K562 (cell line): Measurements from ENCODE around the gene THOP1. TPM values are rescaled to one million over a fixed set of nuclear protein-coding genes. Genes with fewer than 3 reads are reported as not detected.

Source experiments
- ATAC-seq: fragments of 200-7000 bp; cut with Tn5 transposase; 3 replicates; pipeline ENCODE4 v1.9.1; 2020; ENCODE audit warnings: moderate library complexity
- BruUV-seq: library from RNA; stranded (reverse); fragments of 400-500 nt; replicated peaks from 2 replicates; lab custom pipeline; 2021; lab: Mats Ljungman, UMichigan
- CTCF ChIA-PET: fragments of 300-600 bp; formaldehyde crosslinking; extraction: SDS; loops from one replicate; lab custom pipeline; 2021; ENCODE audit warnings: low intra/inter-chr PET ratio; lab: Yijun Ruan, JAX
- POLR2A ChIA-PET: fragments of 300-600, 350-650 bp; sonication (Branson Sonifier 250); formaldehyde crosslinking; extraction: SDS; loops from one replicate; lab custom pipeline; 2021; ENCODE audit warnings: antibody characterized with exemption, inconsistent platforms; lab: Yijun Ruan, JAX
- DNase-seq, 4 experiments: peaks; one replicate each; pipeline versions ENCODE4 v3.0.0 to v3.0.0-alpha.2; 2011 to 2018; ENCODE audit warnings: low spot score in 3 of 4, mixed read lengths in 3 of 4; ENCODE audit errors: extremely low read depth in 1 of 4
- FAIRE-seq: peaks from 2 replicates; lab custom pipeline; 2011; peaks lifted over from hg19 to GRCh38; lab: Jason Lieb, UNC
- H2AFZ ChIP-seq: 2 replicates; pipeline ENCODE4 v1.6.0; 2011; ENCODE audit warnings: low read depth, low read length, control low read depth, inconsistent platforms
- H3K27ac ChIP-seq: fragments of 200-600 bp; 3 replicates; pipeline ENCODE4 v1.8.0; 2011; ENCODE audit warnings: low read depth, mild to moderate bottlenecking, control low read depth, inconsistent platforms, low read length, moderate library complexity, mixed read lengths; ENCODE audit errors: extremely low read depth
- H3K27me3 ChIP-seq, 2 experiments: fragments of 300-600 bp in 1 of 2; 2 replicates in 1 of 2; 3 replicates in 1 of 2; pipeline versions ENCODE4 v1.6.0 to v1.8.0; 2011; ENCODE audit warnings: inconsistent platforms in 2 of 2, low read length in 2 of 2, mild to moderate bottlenecking in 1 of 2, mixed read lengths in 1 of 2, moderate library complexity in 1 of 2; ENCODE audit not compliant: control insufficient read depth in 2 of 2, insufficient read depth in 2 of 2
- H3K36me3 ChIP-seq: fragments of 300-600 bp; 3 replicates; pipeline ENCODE4 v1.8.0; 2011; ENCODE audit warnings: mild to moderate bottlenecking, low read length, inconsistent platforms; ENCODE audit not compliant: control insufficient read depth, insufficient read depth
- H3K4me1 ChIP-seq, 2 experiments: fragments of 200-600 bp in 1 of 2; replicated peaks in 1 of 2; 2 replicates in 1 of 2; 3 replicates in 1 of 2; pipeline versions ENCODE4 v1.5.1 to v1.8.0; 2011; ENCODE audit warnings: inconsistent platforms in 2 of 2, low read length in 2 of 2, mild to moderate bottlenecking in 1 of 2, mixed read lengths in 1 of 2, moderate library complexity in 1 of 2; ENCODE audit not compliant: control insufficient read depth in 2 of 2, insufficient read depth in 2 of 2
- H3K4me2 ChIP-seq: 2 replicates; pipeline ENCODE4 v1.6.1; 2011; ENCODE audit warnings: low read length, control low read depth, inconsistent platforms, mixed read lengths; ENCODE audit not compliant: insufficient read depth
- H3K4me3 ChIP-seq: fragments of 200-600 bp; sonication (generic), shearing (Covaris generic); 2 replicates; pipeline ENCODE4 v1.5.1; 2016; ENCODE audit warnings: control low read depth, inconsistent platforms
- H3K79me2 ChIP-seq: fragments of 200-600 bp; 3 replicates; pipeline ENCODE4 v1.8.0; 2011; ENCODE audit warnings: low read length, inconsistent platforms; ENCODE audit not compliant: control insufficient read depth, insufficient read depth
- H3K9ac ChIP-seq, 2 experiments: 2 replicates each; pipeline versions ENCODE4 v1.6.0 to v1.6.1; 2011; ENCODE audit warnings: low read depth in 2 of 2, low read length in 2 of 2, control low read depth in 1 of 2, inconsistent platforms in 1 of 2, mild to moderate bottlenecking in 1 of 2, mixed read lengths in 1 of 2; ENCODE audit not compliant: insufficient read depth in 1 of 2
- H3K9me1 ChIP-seq: one replicate; pipeline ENCODE4 v1.6.0; 2011; ENCODE audit warnings: inconsistent platforms, mild to moderate bottlenecking, low read length, moderate library complexity; ENCODE audit not compliant: control insufficient read depth, insufficient read depth
- H3K9me3 ChIP-seq: replicated peaks from 2 replicates; pipeline ENCODE4 v1.5.1; 2011; ENCODE audit warnings: low read depth, low read length, inconsistent platforms; ENCODE audit not compliant: control insufficient read depth, insufficient read depth
- H4K20me1 ChIP-seq: replicated peaks from 2 replicates; pipeline ENCODE4 v1.6.1; 2011; ENCODE audit warnings: low read length, inconsistent platforms, mixed read lengths; ENCODE audit not compliant: control insufficient read depth, insufficient read depth
- COPS2 ChIP-seq: fragments of 450-650 bp; conservative IDR thresholded peaks from 2 replicates; pipeline ENCODE4 v1.6.1; 2016; ENCODE audit warnings: mild to moderate bottlenecking, moderate library complexity
- CTBP1 ChIP-seq: fragments of 450-650 bp; IDR thresholded peaks from 2 replicates; pipeline ENCODE4 v1.6.1; 2016; ENCODE audit warnings: borderline replicate concordance
- DLX4 ChIP-seq: fragments of 250-450 bp; sonication (Bioruptor Pico); IDR thresholded peaks from 2 replicates; pipeline ENCODE4 v1.6.1; 2021; ENCODE audit warnings: mild to moderate bottlenecking
- EWSR1 ChIP-seq: fragments of 450-650 bp; IDR thresholded peaks from 2 replicates; pipeline ENCODE4 v1.6.1; 2018; ENCODE audit warnings: borderline replicate concordance, mild to moderate bottlenecking, low read depth, moderate library complexity; ENCODE audit not compliant: partially characterized antibody
- FOXJ3 ChIP-seq: sonication (generic); formaldehyde crosslinking; IDR thresholded peaks from 2 replicates; pipeline ENCODE4 v1.4.0; 2020; ENCODE audit warnings: mild to moderate bottlenecking, missing genetic modification reagents
- HMBOX1 ChIP-seq: sonication (generic); IDR thresholded peaks from 2 replicates; pipeline ENCODE4 v1.6.1; 2016
- KLF1 ChIP-seq: fragments of 450-650 bp; IDR thresholded peaks from 2 replicates; pipeline ENCODE4 v1.6.1; 2016; ENCODE audit warnings: missing genetic modification characterization, missing compliant biosample characterization
- KLF13 ChIP-seq: fragments of 450-650 bp; IDR thresholded peaks from 2 replicates; pipeline ENCODE4 v1.6.1; 2016; ENCODE audit warnings: missing genetic modification characterization, low read depth, mild to moderate bottlenecking, missing compliant biosample characterization, moderate library complexity, borderline replicate concordance
- NFIX ChIP-seq: fragments of 250-450 bp; sonication (Bioruptor Pico); IDR thresholded peaks from 2 replicates; pipeline ENCODE4 v1.4.0; 2020; ENCODE audit warnings: low read depth, mild to moderate bottlenecking, moderate library complexity
- ZC3H11A ChIP-seq: IDR thresholded peaks from 2 replicates; pipeline ENCODE4 v1.6.1; 2012; ENCODE audit warnings: low read depth, low read length, improper control_type of control experiment
- WGBS: fragments of 100-300 bp; shearing (Covaris generic); methylation state at CpG from one replicate; pipeline ENCODE4 v1.1.6; 2016; ENCODE audit warnings: low coverage, mixed read lengths; ENCODE audit not compliant: insufficient coverage; ENCODE audit errors: missing lambda C conversion rate; 5-methylcytosine and 5-hydroxymethylcytosine counted together
- in situ Hi-C: fragments of 300-500 bp; cut with MboI; formaldehyde crosslinking; loops from 4 replicates; pipeline ENCODE4 v1.15.0; 2018; ENCODE audit warnings: inconsistent platforms, mixed read lengths
- intact Hi-C: fragments of 100-400 bp; cut with micrococcal nuclease; formaldehyde crosslinking; loops from 2 replicates; pipeline ENCODE4 v1.14.2; 2022
- polyA plus RNA-seq, 8 experiments: library from polyadenylated mRNA; depleted of rRNA in 4 of 8; stranded (reverse) in 5 of 8; unstranded in 3 of 8; fragments of >200 nt; fragmentation: Nextera tagmentation in 2 of 8; fragmentation: Illumina TruSeq in 1 of 8; extraction: Ambion mirVana in 2 of 8; extraction: Trizol in 1 of 8; gene quantifications; 2 replicates each; pipeline versions ENCODE4 v1.2.1 to v1.2.3, GENCODE V29; 2011 to 2014; ENCODE audit warnings: inconsistent platforms in 1 of 8, missing spikeins in 1 of 8
- total RNA-seq, 7 experiments: library from RNA; depleted of rRNA in 6 of 7; stranded (reverse); fragments of >200 nt in 6 of 7; fragmentation: Illumina TruSeq in 2 of 7; extraction: Trizol in 2 of 7; gene quantifications; 2 replicates each; pipeline versions ENCODE4 v1.2.1 to v1.2.3, GENCODE V29; 2011 to 2021; ENCODE audit warnings: low replicate concordance in 1 of 7

Gene THOP1
- total and polyA plus RNA-seq, 9 of the 15 experiments (the other 6 are each of a cell fraction or from before 2014, with no cell fraction given) = 1.3 to 255 (median 96.1) TPM

GRCh38 chr19:2755448-2755705 lies 29.9 kb upstream of the THOP1 start:
- 95% methylated on average over 13 of the region's 16 CpGs for WGBS
- no peak for TF ChIP-seq NFIX
- no peak for TF ChIP-seq FOXJ3 (CRISPR knock-in tag)
- no peak for TF ChIP-seq DLX4 (CRISPR knock-in tag)
- no peak for TF ChIP-seq KLF13
- TF ChIP-seq ZC3H11A = no peak
- TF ChIP-seq CTBP1 = no peak
- TF ChIP-seq HMBOX1 = no peak
- no peak for TF ChIP-seq KLF1 (tag)
- no peak for TF ChIP-seq COPS2
- TF ChIP-seq EWSR1 = no peak
- intact Hi-C loops = no loop called here
- no peaks in the 10 kb centered on the region for H3K9me3 ChIP-seq
- BruUV-seq = no TSS peak
- in situ Hi-C loops = no loop called here
- H3K27ac ChIP-seq = no peak overlapping the region
- H3K4me3 ChIP-seq = no peak overlapping the region
- ATAC-seq (no peak), FAIRE-seq (no peak), DNase-seq (no peak)
- ChIA-PET POLR2A (no interaction called here), CTCF (no interaction called here)
- no peak overlapping the region; a peak in 1 of 4 replicates for H3K9ac ChIP-seq
- H2AFZ ChIP-seq = no peak overlapping the region
- H3K4me1 ChIP-seq = peaks cover 0 to 14% of the 10 kb centered on the region in 2 experiments; a peak in 1 of 5 replicates
- no peaks in the 10 kb centered on the region for H4K20me1 ChIP-seq
- H3K4me2 ChIP-seq = no peak overlapping the region
- peaks cover 67% of the 10 kb centered on the region; the same call in 2 of the 3 replicates for H3K36me3 ChIP-seq
- no peaks in the 10 kb centered on the region for H3K27me3 ChIP-seq
- no peaks in the 10 kb centered on the region for H3K9me1 ChIP-seq
- H3K79me2 ChIP-seq = no peaks in the 10 kb centered on the region
